NCI-H1105 treated with DMSO at 0.1 percent for 48 hours (cell line): ENCODE measurements around the gene HAS3.
"Not testable (repeated sequence)": the region's sequence is repeated elsewhere in the genome, so short reads cannot be mapped to it uniquely, and the experiment has no call there.

Experiments
- DNase-seq: peaks from one replicate; lab custom pipeline; 2025; lab: John Stamatoyannopoulos, UW

Gene HAS3

GRCh38 chr16:69105501-69106361 lies at the start of gene HAS3:
HAS3 (plus strand) TSS chr16:69105653; CDS start chr16:69109396, 3,743 bp downstream.
- peak; percentile 18 for DNase-seq

- no peak for DNase-seq
Measured at GRCh38 chr16:69055980-69056379, 49.5 kb upstream of the HAS3 start.

- no peak for DNase-seq
Measured at GRCh38 chr16:69056421-69056820, 49.0 kb upstream of the HAS3 start.

GRCh38 chr16:69057400-69058378 lies 47.8 kb upstream of the HAS3 start:
- no peak for DNase-seq

- DNase-seq: not testable (repeated sequence)
Measured at GRCh38 chr16:69063491-69063890, 42.0 kb upstream of the HAS3 start.

GRCh38 chr16:69064124-69064763 lies 41.2 kb upstream of the HAS3 start:
- DNase-seq: no peak

GRCh38 chr16:69064764-69065313 lies 40.6 kb upstream of the HAS3 start:
- DNase-seq: no peak

- no peak for DNase-seq
Measured at GRCh38 chr16:69069504-69069903, 35.9 kb upstream of the HAS3 start.

- DNase-seq: no peak
Measured at GRCh38 chr16:69071036-69071435, 34.4 kb upstream of the HAS3 start.

- no peak for DNase-seq
Measured at GRCh38 chr16:69072640-69072974, 32.8 kb upstream of the HAS3 start.

- no peak for DNase-seq
Measured at GRCh38 chr16:69073181-69073702, 32.2 kb upstream of the HAS3 start.

- no peak for DNase-seq
Measured at GRCh38 chr16:69077251-69077650, 28.2 kb upstream of the HAS3 start.

- DNase-seq: no peak
Measured at GRCh38 chr16:69078073-69078472, 27.4 kb upstream of the HAS3 start.

GRCh38 chr16:69079697-69080096 lies 25.8 kb upstream of the HAS3 start:
- no peak for DNase-seq

GRCh38 chr16:69083306-69083941 lies 22.0 kb upstream of the HAS3 start:
- no peak for DNase-seq

GRCh38 chr16:69084289-69084688 lies 21.2 kb upstream of the HAS3 start:
- no peak for DNase-seq

GRCh38 chr16:69085032-69085695 lies 20.3 kb upstream of the HAS3 start:
- no peak for DNase-seq

- no peak for DNase-seq
Measured at GRCh38 chr16:69087161-69087581, 18.3 kb upstream of the HAS3 start.

- DNase-seq: no peak
Measured at GRCh38 chr16:69088684-69089083, 16.8 kb upstream of the HAS3 start.

GRCh38 chr16:69089091-69089910 lies 16.2 kb upstream of the HAS3 start:
- DNase-seq: peak; percentile 21
